Activated naive CD4-positive, alpha-beta T cell treated with anti-CD3 and anti-CD28 coated beads for 36 hours (primary cell): Measurements from ENCODE around the gene CNIH3. TPM values are rescaled to one million over a fixed set of nuclear protein-coding genes. Genes with fewer than 3 reads are reported as not detected.
"Not testable (repeated sequence)": the region's sequence is repeated elsewhere in the genome, so short reads cannot be mapped to it uniquely, and the experiment has no call there.

ENCODE experiments used
- CTCF ChIA-PET: fragments of 350-600 bp; sonication (Branson Sonifier 250); formaldehyde crosslinking; loops from one replicate; lab custom pipeline; 2021; ENCODE audit warnings: antibody characterized with exemption; lab: Charles Lee
- DNase-seq: peaks from one replicate; pipeline ENCODE4 v3.0.0-alpha.2; 2020
- H3K27ac Mint-ChIP-seq: one replicate; pipeline ENCODE4 v1.8.0; 2021; ENCODE audit warnings: mild to moderate bottlenecking, mixed read lengths
- H3K27me3 Mint-ChIP-seq: one replicate; pipeline ENCODE4 v1.8.0; 2021; ENCODE audit warnings: low read depth, mixed read lengths
- H3K36me3 Mint-ChIP-seq: one replicate; pipeline ENCODE4 v1.8.0; 2021; ENCODE audit warnings: low read depth, mixed read lengths
- H3K4me1 Mint-ChIP-seq: one replicate; pipeline ENCODE4 v1.8.0; 2021; ENCODE audit warnings: low read depth, mixed read lengths
- H3K4me3 Mint-ChIP-seq: one replicate; pipeline ENCODE4 v1.8.0; 2021; ENCODE audit warnings: mild to moderate bottlenecking, moderate library complexity, mixed read lengths
- H3K9me3 Mint-ChIP-seq: one replicate; pipeline ENCODE4 v1.8.0; 2021; ENCODE audit warnings: mixed read lengths
- intact Hi-C: fragments of 100-400 bp; cut with micrococcal nuclease; formaldehyde crosslinking; loops from one replicate; pipeline ENCODE4 v1.15.1; 2023
- total RNA-seq, 2 experiments: library from RNA; stranded (reverse); gene quantifications; one replicate each; pipeline ENCODE4 v1.2.3, GENCODE V29; 2021

Gene CNIH3
- total RNA-seq = 1 to 10 TPM in 1 of 2 experiments, under 1 TPM in 1; 0.59 to 2.5 TPM

DNA sequence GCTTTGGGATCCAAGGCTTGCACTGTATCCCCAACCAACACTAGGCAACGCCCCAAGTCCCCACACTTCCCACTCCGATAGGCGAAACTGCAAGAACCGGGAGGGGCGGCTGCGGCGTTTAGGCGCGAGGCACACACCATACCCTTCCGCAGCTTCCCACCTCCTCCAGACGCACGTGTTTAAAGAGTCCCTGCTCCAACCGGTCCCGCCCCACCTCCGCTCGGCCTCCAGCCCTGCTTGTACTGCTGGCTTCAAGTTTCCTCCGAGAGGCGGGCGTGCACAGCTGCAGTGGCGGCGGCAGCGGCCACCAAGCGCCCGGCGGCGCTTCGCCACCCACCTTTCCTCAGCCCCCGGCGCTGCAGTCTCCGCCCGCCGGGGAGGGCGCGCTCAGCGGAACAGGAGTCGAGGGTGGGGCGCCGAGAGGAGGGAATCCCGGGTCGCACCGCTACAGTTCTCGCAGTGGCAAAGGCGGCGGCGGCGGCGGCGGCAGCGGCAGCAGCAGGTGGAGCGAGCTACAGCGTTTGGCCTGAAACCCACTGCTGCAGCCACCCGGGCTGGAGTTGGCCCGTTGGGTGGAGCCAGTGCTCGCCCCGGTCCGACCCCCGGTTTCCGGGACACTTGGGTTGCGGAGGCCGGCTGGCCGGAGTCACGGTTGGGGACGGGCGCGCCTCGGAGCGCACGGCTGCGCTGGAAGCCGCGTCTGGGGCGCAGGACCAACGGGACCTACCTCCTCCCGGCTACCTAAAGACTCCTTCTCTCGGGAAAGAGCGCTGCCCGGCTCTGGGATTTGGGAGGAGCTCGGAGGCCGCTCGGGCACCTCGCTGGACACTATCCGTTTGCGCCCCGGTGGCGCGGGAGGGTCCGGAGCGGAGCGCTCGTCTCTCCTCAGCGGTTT, at the start of gene CNIH3:
Gene CNIH3, plus strand, starts transcription at position 457 of the 895 bp plus-strand sequence. CDS start 858 bp downstream, outside the sequence.
- CTCF ChIA-PET = interaction anchor here (0.6 kb wide), 2 partner anchors 18 to 57 kb away, joined by 3 read pairs; no protein-coding TSS in a partner anchor
- Mint-ChIP-seq H3K9me3 (no peaks in the 10 kb centered on the region), H3K27me3 (peaks cover 48% of the 10 kb centered on the region), H3K4me1 (peaks cover 18% of the 10 kb centered on the region), H3K27ac (no peak within 1 kb of the TSS), H3K36me3 (no peaks in the 10 kb centered on the region), H3K4me3 (peak within 1 kb of the TSS; percentile 52)
- DNase-seq = peak; percentile 18
- intact Hi-C loops = no loop called here

DNA sequence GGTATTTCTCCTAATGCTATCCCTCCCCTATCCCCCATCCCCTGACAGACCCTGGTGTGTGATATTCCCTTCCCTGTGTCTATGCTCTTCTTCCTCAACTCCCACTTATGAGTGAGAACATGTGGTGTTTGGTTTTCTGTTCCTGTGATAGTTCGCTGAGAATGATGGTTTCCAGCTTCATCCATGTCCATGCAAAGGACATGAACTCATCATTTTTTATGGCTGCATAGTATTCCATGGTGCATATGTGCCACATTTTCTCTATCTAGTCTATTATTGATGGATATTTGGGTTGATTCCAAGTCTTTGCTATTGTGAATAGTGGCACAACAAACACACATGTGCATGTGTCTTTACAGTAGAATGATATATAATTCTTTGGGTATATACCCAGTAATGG, 49.6 kb upstream of the CNIH3 start:
- H3K36me3 Mint-ChIP-seq, H3K4me1 Mint-ChIP-seq, H3K27ac Mint-ChIP-seq, CTCF ChIA-PET, DNase-seq, H3K27me3 Mint-ChIP-seq, H3K4me3 Mint-ChIP-seq, intact Hi-C loops, H3K9me3 Mint-ChIP-seq: not testable (repeated sequence)

- intact Hi-C loops = no loop called here
- Mint-ChIP-seq H3K36me3 (no peaks in the 10 kb centered on the region), H3K27me3 (no peaks in the 10 kb centered on the region), H3K27ac (no peak overlapping the region), H3K9me3 (no peaks in the 10 kb centered on the region), H3K4me3 (no peak overlapping the region), H3K4me1 (no peaks in the 10 kb centered on the region)
- no peak for DNase-seq
- CTCF ChIA-PET = no interaction called here
Measured at GRCh38 chr1:224569276-224569675, 46.8 kb upstream of the CNIH3 start.

GRCh38 chr1:224571975-224572374, 44.1 kb upstream of the CNIH3 start:
- H3K36me3 Mint-ChIP-seq, H3K27ac Mint-ChIP-seq, CTCF ChIA-PET, H3K27me3 Mint-ChIP-seq, H3K9me3 Mint-ChIP-seq, intact Hi-C loops, DNase-seq, H3K4me1 Mint-ChIP-seq, H3K4me3 Mint-ChIP-seq: not testable (repeated sequence)

DNA sequence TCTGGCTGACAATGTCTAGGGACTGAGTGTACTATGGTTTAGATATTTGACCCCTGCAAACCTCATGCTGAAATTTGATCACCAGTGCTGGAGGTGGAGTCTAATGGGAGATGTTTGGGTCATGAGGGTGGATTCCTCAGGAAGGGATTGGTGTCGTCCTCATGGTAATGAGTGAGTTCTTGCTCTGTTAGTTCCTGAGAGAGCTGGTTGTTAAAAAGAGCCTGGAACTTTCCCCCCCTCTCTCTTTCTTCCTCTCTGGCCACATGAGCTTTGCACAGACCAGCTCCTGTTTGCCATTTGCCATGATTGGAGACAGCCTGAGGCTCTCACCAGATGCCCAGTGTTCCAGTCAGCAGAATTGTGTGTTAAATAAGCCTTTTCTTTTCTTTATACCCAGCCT, 36.6 kb upstream of the CNIH3 start:
- CTCF ChIA-PET = no interaction called here
- no peaks in the 10 kb centered on the region for H3K27me3 Mint-ChIP-seq

GRCh38 chr1:224580006-224580405, 36.1 kb upstream of the CNIH3 start:
- intact Hi-C loops = no loop called here
- H3K27ac Mint-ChIP-seq = no peak overlapping the region
- H3K9me3 Mint-ChIP-seq = peaks cover 9% of the 10 kb centered on the region
- H3K36me3 Mint-ChIP-seq = peaks cover 4% of the 10 kb centered on the region
- no peak for DNase-seq
- no peaks in the 10 kb centered on the region for H3K4me1 Mint-ChIP-seq
- CTCF ChIA-PET = no interaction called here
- H3K27me3 Mint-ChIP-seq = no peaks in the 10 kb centered on the region
- H3K4me3 Mint-ChIP-seq = no peak overlapping the region

More for the DNA sequence above, 36.6 kb upstream of the CNIH3 start:
- Mint-ChIP-seq H3K27ac (no peak overlapping the region), H3K4me3 (no peak overlapping the region), H3K9me3 (peaks cover 9% of the 10 kb centered on the region), H3K36me3 (peaks cover 4% of the 10 kb centered on the region), H3K4me1 (no peaks in the 10 kb centered on the region)
- DNase-seq = no peak
- intact Hi-C loops = no loop called here

- intact Hi-C loops = no loop called here
- no peaks in the 10 kb centered on the region for H3K4me1 Mint-ChIP-seq
Measured at GRCh38 chr1:224582041-224582440, 34.1 kb upstream of the CNIH3 start.

DNA sequence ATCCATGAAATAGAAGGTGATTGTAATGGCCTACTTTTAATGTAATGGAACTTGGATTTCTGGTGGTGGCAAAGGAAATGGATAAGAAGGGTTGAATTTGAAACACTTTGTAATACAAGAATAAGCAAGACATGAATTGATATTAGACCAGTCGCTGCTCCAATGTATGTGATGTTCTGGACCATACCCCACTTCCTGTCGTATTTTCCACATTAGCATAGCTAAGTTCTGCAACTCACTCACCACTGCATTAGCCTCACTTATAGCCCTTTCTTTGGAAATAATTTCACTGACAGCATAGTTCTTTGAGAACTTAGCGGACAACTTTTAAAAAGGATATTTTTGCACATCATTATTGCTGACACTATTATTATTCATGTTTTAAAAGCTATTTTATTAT, 32.3 kb upstream of the CNIH3 start:
- CTCF ChIA-PET = no interaction called here
- H3K4me3 Mint-ChIP-seq = no peak overlapping the region
- H3K27ac Mint-ChIP-seq = no peak overlapping the region
- H3K27me3 Mint-ChIP-seq = no peaks in the 10 kb centered on the region
- DNase-seq = no peak
- H3K9me3 Mint-ChIP-seq = no peaks in the 10 kb centered on the region
- intact Hi-C loops = no loop called here
- H3K36me3 Mint-ChIP-seq = no peaks in the 10 kb centered on the region
- H3K4me1 Mint-ChIP-seq = no peaks in the 10 kb centered on the region

More at GRCh38 chr1:224582041-224582440, 34.1 kb upstream of the CNIH3 start:
- H3K27ac Mint-ChIP-seq = no peak overlapping the region
- no peak overlapping the region for H3K4me3 Mint-ChIP-seq
- H3K36me3 Mint-ChIP-seq = no peaks in the 10 kb centered on the region
- DNase-seq = no peak
- peaks cover 1% of the 10 kb centered on the region for H3K9me3 Mint-ChIP-seq
- no peaks in the 10 kb centered on the region for H3K27me3 Mint-ChIP-seq
- CTCF ChIA-PET = no interaction called here

DNA sequence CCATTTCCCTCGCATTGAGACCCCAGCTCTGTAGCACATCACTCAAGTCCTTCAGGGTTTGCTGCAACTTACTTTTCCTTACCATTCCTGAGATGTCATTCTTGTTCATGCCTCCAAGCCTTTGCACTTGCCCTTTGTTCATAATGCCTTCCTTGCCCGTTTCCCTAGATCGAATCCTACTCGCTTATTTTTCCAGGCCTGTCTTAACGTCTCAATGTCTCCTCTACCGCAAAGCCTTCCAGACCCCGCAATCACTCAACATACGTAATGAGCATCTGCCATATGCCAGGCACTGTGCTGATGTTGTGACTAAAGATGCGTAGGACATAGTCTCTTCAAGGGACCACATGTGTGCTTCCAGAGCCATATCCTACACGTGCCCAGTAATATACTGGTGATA, 31.1 kb upstream of the CNIH3 start:
- H3K27me3 Mint-ChIP-seq = no peaks in the 10 kb centered on the region
- no peaks in the 10 kb centered on the region for H3K9me3 Mint-ChIP-seq
- no peaks in the 10 kb centered on the region for H3K36me3 Mint-ChIP-seq
- H3K4me1 Mint-ChIP-seq = no peaks in the 10 kb centered on the region
- CTCF ChIA-PET = no interaction called here
- no peak overlapping the region for H3K4me3 Mint-ChIP-seq
- intact Hi-C loops = no loop called here
- no peak overlapping the region for H3K27ac Mint-ChIP-seq
- no peak for DNase-seq

- H3K27me3 Mint-ChIP-seq = no peaks in the 10 kb centered on the region
- no peak overlapping the region for H3K27ac Mint-ChIP-seq
- no peak overlapping the region for H3K4me3 Mint-ChIP-seq
- intact Hi-C loops = no loop called here
- H3K4me1 Mint-ChIP-seq = no peaks in the 10 kb centered on the region
- no peaks in the 10 kb centered on the region for H3K9me3 Mint-ChIP-seq
- no peaks in the 10 kb centered on the region for H3K36me3 Mint-ChIP-seq
- CTCF ChIA-PET = interaction anchor here (1.5 kb wide), 1 partner anchor 74 kb away, joined by 4 read pairs; no protein-coding TSS in a partner anchor
- no peak for DNase-seq
Measured at GRCh38 chr1:224587051-224587450, 29.1 kb upstream of the CNIH3 start.

DNA sequence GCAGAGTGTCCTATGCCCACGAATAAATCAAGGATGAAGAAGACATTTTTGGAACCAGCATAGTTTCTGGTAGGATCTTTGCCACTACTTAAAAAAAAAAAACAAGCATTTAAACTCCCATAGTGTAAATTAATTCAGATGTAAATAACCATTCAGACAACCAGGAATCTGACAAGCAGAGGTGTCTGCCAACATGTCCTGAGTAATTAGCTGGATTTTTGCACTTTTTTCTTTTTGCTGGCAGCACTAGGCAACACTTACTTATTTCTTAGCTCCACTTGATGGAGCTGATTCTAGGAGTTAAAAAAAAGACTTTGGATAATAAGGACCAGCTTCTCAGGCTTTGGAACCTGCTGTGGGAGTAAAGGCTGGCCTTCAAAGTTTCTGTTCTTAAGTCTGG, 27.6 kb upstream of the CNIH3 start:
- Mint-ChIP-seq H3K27ac (no peak overlapping the region), H3K4me1 (no peaks in the 10 kb centered on the region), H3K36me3 (no peaks in the 10 kb centered on the region), H3K4me3 (no peak overlapping the region), H3K9me3 (no peaks in the 10 kb centered on the region), H3K27me3 (no peaks in the 10 kb centered on the region)
- intact Hi-C loops = no loop called here
- CTCF ChIA-PET = interaction anchor here (1.0 to 1.5 kb wide), 3 partner anchors 18 to 334 kb away, joined by 3 to 5 read pairs (median 4); no protein-coding TSS in a partner anchor
- no peak for DNase-seq

- no peak overlapping the region for H3K27ac Mint-ChIP-seq
- intact Hi-C loops = no loop called here
- no peaks in the 10 kb centered on the region for H3K36me3 Mint-ChIP-seq
- DNase-seq = no peak
- no peak overlapping the region for H3K4me3 Mint-ChIP-seq
- H3K9me3 Mint-ChIP-seq = no peaks in the 10 kb centered on the region
- H3K27me3 Mint-ChIP-seq = no peaks in the 10 kb centered on the region
- CTCF ChIA-PET = interaction anchor here (1.0 kb wide), 1 partner anchor 18 kb away, joined by 3 read pairs; no protein-coding TSS in a partner anchor
- no peaks in the 10 kb centered on the region for H3K4me1 Mint-ChIP-seq
Measured at GRCh38 chr1:224589006-224589405, 27.1 kb upstream of the CNIH3 start.

DNA sequence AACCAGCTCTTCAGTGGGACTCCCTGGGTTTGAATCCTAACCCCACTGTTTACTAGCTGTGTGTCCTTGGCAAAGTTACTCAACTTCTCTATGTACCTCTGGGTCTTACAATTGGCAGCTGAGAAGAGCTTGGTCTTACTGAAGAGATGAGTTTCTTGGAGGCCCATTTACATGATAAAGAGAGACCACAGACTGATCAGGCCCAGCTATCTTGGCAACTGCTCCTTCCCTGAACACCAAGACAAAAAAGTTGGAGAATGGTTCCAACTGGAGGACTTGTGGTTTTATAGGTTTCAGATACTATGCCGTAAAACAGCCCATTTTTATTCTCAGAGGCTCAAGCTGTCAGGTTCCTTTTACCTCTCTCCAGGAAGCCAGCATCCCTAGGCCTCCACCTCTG, 24.8 kb upstream of the CNIH3 start:
- CTCF ChIA-PET = interaction anchor here (1.1 kb wide), 1 partner anchor 260 kb away, joined by 3 read pairs; no protein-coding TSS in a partner anchor
- H3K4me1 Mint-ChIP-seq = no peaks in the 10 kb centered on the region

More for the DNA sequence above, 24.8 kb upstream of the CNIH3 start:
- no peaks in the 10 kb centered on the region for H3K27me3 Mint-ChIP-seq
- no peaks in the 10 kb centered on the region for H3K36me3 Mint-ChIP-seq
- intact Hi-C loops = no loop called here
- H3K4me3 Mint-ChIP-seq = no peak overlapping the region
- H3K9me3 Mint-ChIP-seq = no peaks in the 10 kb centered on the region
- no peak for DNase-seq
- no peak overlapping the region for H3K27ac Mint-ChIP-seq
